HEK293 (cell line): ENCODE measurements around the gene MALSU1.

Experiments
- CTCF ChIA-PET: fragments of 350-600 bp; formaldehyde crosslinking; extraction: SDS; loops from one replicate; lab custom pipeline; 2021; ENCODE audit warnings: antibody characterized with exemption; lab: Yijun Ruan, JAX
- POLR2A ChIA-PET: fragments of 300-600 bp; formaldehyde crosslinking; extraction: SDS; loops from one replicate; lab custom pipeline; 2020; ENCODE audit warnings: antibody characterized with exemption, inconsistent platforms; lab: Yijun Ruan, JAX
- H3K27ac ChIP-seq: fragments of 200-500 bp; sonication (Bioruptor generic); 2 replicates; pipeline ENCODE4 v1.5.1; 2014; ENCODE audit warnings: low read depth, low read length, control low read depth, inconsistent platforms; ENCODE audit errors: extremely low read depth
- H3K36me3 ChIP-seq, 2 experiments: fragments of 200-500 bp in 1 of 2; sonication (Bioruptor generic) in 1 of 2; 1 replicate in 1 of 2; 2 replicates in 1 of 2; pipeline ENCODE4 v1.5.1; 2014 to 2017; ENCODE audit warnings: inconsistent platforms in 2 of 2, low read length in 2 of 2; ENCODE audit not compliant: control insufficient read depth in 2 of 2, insufficient read depth in 1 of 2
- H3K4me1 ChIP-seq: fragments of 200-500 bp; sonication (Bioruptor generic); 2 replicates; pipeline ENCODE4 v1.5.1; 2014; ENCODE audit warnings: mild to moderate bottlenecking, low read length, inconsistent platforms; ENCODE audit not compliant: control insufficient read depth, insufficient read depth
- H3K4me3 ChIP-seq: 2 replicates; pipeline ENCODE4 v1.5.1; 2011; ENCODE audit warnings: low read depth, mild to moderate bottlenecking, control low read depth, low read length, moderate library complexity
- H3K9me3 ChIP-seq: fragments of 200-500 bp; sonication (Bioruptor generic); 2 replicates; pipeline ENCODE4 v1.5.1; 2014; ENCODE audit warnings: low read depth, low read length, inconsistent platforms; ENCODE audit not compliant: control insufficient read depth, insufficient read depth
- GLIS2 ChIP-seq: fragments of 450-650 bp; formaldehyde crosslinking; IDR thresholded peaks from 2 replicates; pipeline ENCODE4 v1.5.1; 2016; ENCODE audit warnings: missing biosample characterization, missing genetic modification characterization
- IKZF3 ChIP-seq: fragments of 450-650 bp; IDR thresholded peaks from 2 replicates; pipeline ENCODE4 v1.5.0; 2018; ENCODE audit warnings: missing biosample characterization, mild to moderate bottlenecking, missing genetic modification characterization, moderate library complexity
- KLF7 ChIP-seq: fragments of 450-650 bp; formaldehyde crosslinking; IDR thresholded peaks from 2 replicates; pipeline ENCODE4 v1.5.1; 2016; ENCODE audit warnings: missing biosample characterization, missing genetic modification characterization, borderline replicate concordance
- PRDM1 ChIP-seq: fragments of 450-650 bp; formaldehyde crosslinking; IDR thresholded peaks from 2 replicates; pipeline ENCODE4; 2016; ENCODE audit warnings: missing biosample characterization, missing genetic modification characterization
- SALL2 ChIP-seq: fragments of 450-650 bp; formaldehyde crosslinking; IDR thresholded peaks from 2 replicates; pipeline ENCODE4 v1.5.0; 2017; ENCODE audit warnings: missing biosample characterization, mild to moderate bottlenecking, missing genetic modification characterization, borderline replicate concordance
- ZFP41 ChIP-seq: fragments of 450-650 bp; formaldehyde crosslinking; IDR thresholded peaks from 2 replicates; pipeline ENCODE4 v1.5.1; 2016; ENCODE audit warnings: missing biosample characterization, missing genetic modification characterization, borderline replicate concordance
- ZNF133 ChIP-seq: fragments of 450-650 bp; formaldehyde crosslinking; IDR thresholded peaks from 2 replicates; pipeline ENCODE4 v1.5.1; 2016; ENCODE audit warnings: missing biosample characterization, missing genetic modification characterization
- ZNF148 ChIP-seq: fragments of 450-650 bp; formaldehyde crosslinking; IDR thresholded peaks from 2 replicates; pipeline ENCODE4 v1.5.0; 2017; ENCODE audit warnings: missing biosample characterization, missing genetic modification characterization, borderline replicate concordance
- ZNF221 ChIP-seq: fragments of 450-650 bp; formaldehyde crosslinking; IDR thresholded peaks from 2 replicates; pipeline ENCODE4 v1.5.1; 2017; ENCODE audit warnings: missing biosample characterization, missing genetic modification characterization, borderline replicate concordance
- ZNF292 ChIP-seq: fragments of 450-650 bp; formaldehyde crosslinking; IDR thresholded peaks from 2 replicates; pipeline ENCODE4 v1.5.1; 2016; ENCODE audit warnings: low read depth, missing biosample characterization, missing genetic modification characterization, borderline replicate concordance
- ZNF335 ChIP-seq: fragments of 450-650 bp; formaldehyde crosslinking; conservative IDR thresholded peaks from 2 replicates; pipeline ENCODE4 v1.5.1; 2016; ENCODE audit warnings: missing biosample characterization, missing genetic modification characterization
- ZNF416 ChIP-seq: fragments of 450-650 bp; formaldehyde crosslinking; IDR thresholded peaks from 2 replicates; pipeline ENCODE4 v1.5.1; 2016; ENCODE audit warnings: missing biosample characterization, missing genetic modification characterization
- ZNF473 ChIP-seq: fragments of 450-650 bp; formaldehyde crosslinking; IDR thresholded peaks from 2 replicates; pipeline ENCODE4 v1.5.1; 2017; ENCODE audit warnings: missing biosample characterization, missing genetic modification characterization
- ZNF514 ChIP-seq: fragments of 450-650 bp; formaldehyde crosslinking; IDR thresholded peaks from 2 replicates; pipeline ENCODE4 v1.5.1; 2016; ENCODE audit warnings: missing biosample characterization, missing genetic modification characterization
- ZNF518A ChIP-seq: fragments of 450-650 bp; formaldehyde crosslinking; conservative IDR thresholded peaks from 2 replicates; pipeline ENCODE4 v1.5.1; 2016; ENCODE audit warnings: low read depth, missing biosample characterization, missing genetic modification characterization
- ZNF629 ChIP-seq: fragments of 450-650 bp; formaldehyde crosslinking; IDR thresholded peaks from 2 replicates; pipeline ENCODE4 v1.5.1; 2017; ENCODE audit warnings: missing biosample characterization, missing genetic modification characterization
- ZNF707 ChIP-seq: fragments of 450-650 bp; formaldehyde crosslinking; IDR thresholded peaks from 2 replicates; pipeline ENCODE4 v1.5.1; 2016; ENCODE audit warnings: missing biosample characterization, missing genetic modification characterization
- TF ChIP-seq, protein P1 (sequence below): fragments of 450-650 bp; formaldehyde crosslinking; IDR thresholded peaks from 2 replicates; pipeline ENCODE4 v1.5.1; 2016; ENCODE audit warnings: missing biosample characterization, missing genetic modification characterization
- TF ChIP-seq, protein P2 (sequence below): IDR thresholded peaks from 2 replicates; pipeline ENCODE4 v1.6.1; 2011; ENCODE audit warnings: mild to moderate bottlenecking, low read depth, low read length, borderline replicate concordance

The MALSU1 gene

DNA sequence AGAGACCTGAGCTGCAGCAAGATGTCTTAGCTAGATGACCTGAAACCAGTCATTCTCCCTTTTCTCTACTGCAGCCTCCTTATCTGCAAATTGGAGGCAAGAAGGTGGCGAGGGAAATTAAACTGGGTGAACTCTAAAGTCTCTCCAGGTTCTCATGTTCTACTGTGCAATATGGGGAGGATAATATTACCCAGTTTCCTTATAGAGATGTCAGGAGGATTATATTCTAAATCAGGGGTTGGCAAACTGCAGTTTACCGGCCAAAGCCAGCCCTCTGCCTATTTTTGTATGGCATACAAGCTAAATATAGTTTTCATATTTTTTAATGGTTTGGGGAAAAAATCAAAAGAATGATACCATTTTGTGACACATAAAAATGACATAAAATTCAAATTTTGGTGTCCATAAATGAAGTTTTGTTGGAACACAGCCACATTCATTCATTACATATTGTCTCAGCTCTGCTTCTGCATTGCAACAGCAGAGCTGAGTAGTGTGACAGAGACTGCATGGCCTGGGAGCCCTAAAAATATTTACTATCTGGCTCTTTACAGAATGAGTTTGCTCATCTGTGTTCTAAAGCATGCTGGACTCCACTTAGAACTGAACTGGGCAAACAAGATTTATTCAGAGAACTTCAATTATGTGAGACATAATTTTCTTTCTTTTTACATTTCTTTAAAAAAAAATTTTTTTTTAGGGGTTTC lies 19.2 kb upstream of the MALSU1 start:
- TF ChIP-seq ZNF221 (no peak), SALL2 (tag by site-specific recombination) (no peak), KLF7 (tag by site-specific recombination) (no peak), ZNF514 (tag by site-specific recombination) (no peak), ZNF416 (tag by site-specific recombination) (no peak), GLIS2 (no peak)
- TF ChIP-seq, protein P1, sequence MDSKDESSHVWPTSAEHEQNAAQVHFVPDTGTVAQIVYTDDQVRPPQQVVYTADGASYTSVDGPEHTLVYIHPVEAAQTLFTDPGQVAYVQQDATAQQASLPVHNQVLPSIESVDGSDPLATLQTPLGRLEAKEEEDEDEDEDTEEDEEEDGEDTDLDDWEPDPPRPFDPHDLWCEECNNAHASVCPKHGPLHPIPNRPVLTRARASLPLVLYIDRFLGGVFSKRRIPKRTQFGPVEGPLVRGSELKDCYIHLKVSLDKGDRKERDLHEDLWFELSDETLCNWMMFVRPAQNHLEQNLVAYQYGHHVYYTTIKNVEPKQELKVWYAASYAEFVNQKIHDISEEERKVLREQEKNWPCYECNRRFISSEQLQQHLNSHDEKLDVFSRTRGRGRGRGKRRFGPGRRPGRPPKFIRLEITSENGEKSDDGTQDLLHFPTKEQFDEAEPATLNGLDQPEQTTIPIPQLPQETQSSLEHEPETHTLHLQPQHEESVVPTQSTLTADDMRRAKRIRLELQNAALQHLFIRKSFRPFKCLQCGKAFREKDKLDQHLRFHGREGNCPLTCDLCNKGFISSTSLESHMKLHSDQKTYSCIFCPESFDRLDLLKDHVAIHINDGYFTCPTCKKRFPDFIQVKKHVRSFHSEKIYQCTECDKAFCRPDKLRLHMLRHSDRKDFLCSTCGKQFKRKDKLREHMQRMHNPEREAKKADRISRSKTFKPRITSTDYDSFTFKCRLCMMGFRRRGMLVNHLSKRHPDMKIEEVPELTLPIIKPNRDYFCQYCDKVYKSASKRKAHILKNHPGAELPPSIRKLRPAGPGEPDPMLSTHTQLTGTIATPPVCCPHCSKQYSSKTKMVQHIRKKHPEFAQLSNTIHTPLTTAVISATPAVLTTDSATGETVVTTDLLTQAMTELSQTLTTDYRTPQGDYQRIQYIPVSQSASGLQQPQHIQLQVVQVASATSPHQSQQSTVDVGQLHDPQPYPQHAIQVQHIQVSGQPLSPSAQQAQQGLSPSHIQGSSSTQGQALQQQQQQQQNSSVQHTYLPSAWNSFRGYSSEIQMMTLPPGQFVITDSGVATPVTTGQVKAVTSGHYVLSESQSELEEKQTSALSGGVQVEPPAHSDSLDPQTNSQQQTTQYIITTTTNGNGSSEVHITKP (tag by site-specific recombination), result no peak
- no peak overlapping the region for H3K4me3 ChIP-seq
- H3K9me3 ChIP-seq, result no peaks in the 10 kb centered on the region
- no peak overlapping the region for H3K27ac ChIP-seq
- ChIA-PET CTCF (interaction anchor here (0.6 to 2.3 kb wide), 6 partner anchors 10 to 502 kb away, joined by 3 to 9 read pairs (median 3); no protein-coding TSS in a partner anchor), POLR2A (no interaction called here)
- H3K36me3 ChIP-seq, result no peaks in the 10 kb centered on the region
- peaks cover 4% of the 10 kb centered on the region; the same call in 1 of the 2 replicates for H3K4me1 ChIP-seq

GRCh38 chr7:23283086-23283485 lies 16.1 kb upstream of the MALSU1 start:
- Histone ChIP-seq H3K36me3 (no peaks in the 10 kb centered on the region), H3K27ac (no peak overlapping the region), H3K9me3 (no peaks in the 10 kb centered on the region), H3K4me3 (no peak overlapping the region), H3K4me1 (no peaks in the 10 kb centered on the region)
- ChIA-PET CTCF (interaction anchor here (0.6 to 2.1 kb wide), 3 partner anchors 11 to 20 kb away, joined by 3 to 12 read pairs (median 3); no protein-coding TSS in a partner anchor), POLR2A (no interaction called here)
- TF ChIP-seq PRDM1 (no peak), IKZF3 (tag by site-specific recombination) (no peak), ZNF518A (no peak), ZNF292 (tag by site-specific recombination) (no peak), ZNF133 (no peak), ZNF473 (no peak), ZNF629 (tag by site-specific recombination) (no peak), ZFP41 (tag by site-specific recombination) (no peak), ZNF707 (tag by site-specific recombination) (no peak), ZNF335 (no peak), ZNF148 (tag by site-specific recombination) (no peak)
- TF ChIP-seq, protein P2, sequence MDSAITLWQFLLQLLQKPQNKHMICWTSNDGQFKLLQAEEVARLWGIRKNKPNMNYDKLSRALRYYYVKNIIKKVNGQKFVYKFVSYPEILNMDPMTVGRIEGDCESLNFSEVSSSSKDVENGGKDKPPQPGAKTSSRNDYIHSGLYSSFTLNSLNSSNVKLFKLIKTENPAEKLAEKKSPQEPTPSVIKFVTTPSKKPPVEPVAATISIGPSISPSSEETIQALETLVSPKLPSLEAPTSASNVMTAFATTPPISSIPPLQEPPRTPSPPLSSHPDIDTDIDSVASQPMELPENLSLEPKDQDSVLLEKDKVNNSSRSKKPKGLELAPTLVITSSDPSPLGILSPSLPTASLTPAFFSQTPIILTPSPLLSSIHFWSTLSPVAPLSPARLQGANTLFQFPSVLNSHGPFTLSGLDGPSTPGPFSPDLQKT, result no peak
